Neural crest cell (in vitro differentiated cells): ENCODE data around the gene MEI4. TPM values are rescaled to one million over a fixed set of nuclear protein-coding genes. Genes with fewer than 3 reads are reported as not detected.

Experiments
- DNase-seq: peaks from one replicate; pipeline ENCODE4 v3.0.0; 2021; ENCODE audit warnings: low read depth, mixed read lengths, low spot score
- H3K27ac Mint-ChIP-seq: one replicate; pipeline ENCODE4 v1.8.0; 2021; ENCODE audit warnings: mild to moderate bottlenecking, mixed read lengths; ENCODE audit not compliant: unreplicated experiment
- H3K27me3 Mint-ChIP-seq: 2 replicates; pipeline ENCODE4 v1.8.0; 2021; ENCODE audit warnings: low read depth, mild to moderate bottlenecking, mixed read lengths
- H3K36me3 Mint-ChIP-seq: 2 replicates; pipeline ENCODE4 v1.8.0; 2021; ENCODE audit warnings: low read depth, mild to moderate bottlenecking, mixed read lengths
- H3K4me1 Mint-ChIP-seq: 2 replicates; pipeline ENCODE4 v1.8.0; 2021; ENCODE audit warnings: mixed read lengths
- H3K4me3 Mint-ChIP-seq: one replicate; pipeline ENCODE4 v1.8.0; 2021; ENCODE audit warnings: mild to moderate bottlenecking, mixed read lengths
- H3K9me3 Mint-ChIP-seq: 2 replicates; pipeline ENCODE4 v1.8.0; 2021; ENCODE audit warnings: mixed read lengths
- CTCF ChIP-seq: fragments of 200-600 bp; sonication (generic); conservative IDR thresholded peaks from 2 replicates; pipeline ENCODE4 v1.5.0; 2021; ENCODE audit warnings: antibody characterized with exemption, mild to moderate bottlenecking
- long read RNA-seq: library from polyadenylated mRNA; unstranded; transcript quantifications from one replicate; pipeline ENCODE4 v2.0.0, GENCODE V29; 2020
- total RNA-seq: library from RNA; stranded (reverse); gene quantifications from 2 replicates; pipeline ENCODE4 v1.2.1, GENCODE V29; 2021

The MEI4 gene
- 0.44 and 0.64 TPM in 2 replicates for total RNA-seq
- long read RNA-seq, result 0 reads

- Mint-ChIP-seq H3K4me3 (no peak within 1 kb of the TSS), H3K4me1 (peaks cover 21% of the 10 kb centered on the region), H3K36me3 (no peaks in the 10 kb centered on the region), H3K27me3 (no peaks in the 10 kb centered on the region), H3K9me3 (peaks cover 5% of the 10 kb centered on the region), H3K27ac (no peak within 1 kb of the TSS)
- no peak for DNase-seq
- TF ChIP-seq CTCF, result no peak
Measured at GRCh38 chr6:77652739-77653138, at the start of gene MEI4. MEI4 (plus strand) TSS chr6:77653039; CDS start chr6:77690672, 37,633 bp downstream.

- Mint-ChIP-seq H3K27me3 (no peaks in the 10 kb centered on the region), H3K27ac (no peak overlapping the region), H3K4me3 (no peak overlapping the region), H3K4me1 (no peaks in the 10 kb centered on the region), H3K36me3 (no peaks in the 10 kb centered on the region), H3K9me3 (peaks cover 4% of the 10 kb centered on the region)
- no peak for DNase-seq
- no peak for TF ChIP-seq CTCF
Measured at GRCh38 chr6:77604476-77604875, 48.4 kb upstream of the MEI4 start.

- Mint-ChIP-seq H3K27me3 (no peaks in the 10 kb centered on the region), H3K9me3 (peaks cover 3% of the 10 kb centered on the region), H3K27ac (no peak overlapping the region), H3K36me3 (no peaks in the 10 kb centered on the region), H3K4me1 (no peaks in the 10 kb centered on the region), H3K4me3 (no peak overlapping the region)
- no peak for DNase-seq
- no peak for TF ChIP-seq CTCF
Measured at GRCh38 chr6:77607004-77607403, 45.8 kb upstream of the MEI4 start.

GRCh38 chr6:77609106-77609505 is 43.7 kb upstream of the MEI4 start:
- H3K27me3 Mint-ChIP-seq, result no peaks in the 10 kb centered on the region
- H3K36me3 Mint-ChIP-seq, result no peaks in the 10 kb centered on the region
- no peak for DNase-seq
- H3K4me1 Mint-ChIP-seq, result no peaks in the 10 kb centered on the region
- no peak overlapping the region for H3K27ac Mint-ChIP-seq
- peaks cover 4% of the 10 kb centered on the region for H3K9me3 Mint-ChIP-seq
- no peak overlapping the region for H3K4me3 Mint-ChIP-seq
- no peak for TF ChIP-seq CTCF

GRCh38 chr6:77619114-77619513 is 33.7 kb upstream of the MEI4 start:
- no peak for DNase-seq
- H3K4me1 Mint-ChIP-seq, result no peaks in the 10 kb centered on the region
- peaks cover 3% of the 10 kb centered on the region for H3K9me3 Mint-ChIP-seq
- no peak overlapping the region for H3K27ac Mint-ChIP-seq
- no peaks in the 10 kb centered on the region for H3K36me3 Mint-ChIP-seq
- no peak overlapping the region for H3K4me3 Mint-ChIP-seq
- no peak for TF ChIP-seq CTCF
- H3K27me3 Mint-ChIP-seq, result no peaks in the 10 kb centered on the region
